ENCODE measurements around the gene DPP8.

DNA sequence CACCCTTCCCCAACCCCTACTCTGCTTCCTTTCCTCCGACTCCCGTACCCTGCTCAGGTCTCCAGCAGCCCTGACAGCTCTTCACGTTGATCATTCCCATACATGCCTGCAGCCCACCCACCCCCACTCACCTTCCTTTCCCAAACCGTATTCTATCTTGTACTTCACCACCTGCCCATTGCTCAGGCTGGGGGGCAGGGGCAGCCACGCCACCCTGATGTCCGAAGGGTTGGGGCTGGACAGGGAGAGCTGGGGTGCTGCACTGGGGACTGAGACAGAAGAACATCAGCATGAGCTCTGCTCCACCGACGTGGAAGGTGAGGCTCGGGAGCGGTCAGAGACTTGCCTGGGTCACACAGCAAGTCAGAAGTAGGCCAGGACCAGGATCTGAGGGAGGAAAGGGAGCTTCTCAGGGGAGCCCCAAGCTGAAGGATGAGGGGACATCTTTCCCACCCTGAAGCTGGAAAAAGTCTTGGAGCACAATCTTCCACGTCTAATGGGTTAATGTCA lies 123.2 kb downstream of the DPP8 start:
- TF ChIP-seq BHLHE40 (IDR thresholded peaks at IDR 0.05; ENCODE audit: borderline replicate concordance in 1 of 2, low read depth in 2 of 2, low read length in 1 of 2): no peak
- no peak for TF ChIP-seq HCFC1 (IDR thresholded peaks at IDR 0.05; ENCODE audit: low read length)
- TF ChIP-seq BACH1 (IDR thresholded peaks at IDR 0.05; ENCODE audit: borderline replicate concordance): no peak
- TF ChIP-seq ATF7 (IDR thresholded peaks at IDR 0.05; ENCODE audit: low read depth): no peak
- TF ChIP-seq, protein P1, sequence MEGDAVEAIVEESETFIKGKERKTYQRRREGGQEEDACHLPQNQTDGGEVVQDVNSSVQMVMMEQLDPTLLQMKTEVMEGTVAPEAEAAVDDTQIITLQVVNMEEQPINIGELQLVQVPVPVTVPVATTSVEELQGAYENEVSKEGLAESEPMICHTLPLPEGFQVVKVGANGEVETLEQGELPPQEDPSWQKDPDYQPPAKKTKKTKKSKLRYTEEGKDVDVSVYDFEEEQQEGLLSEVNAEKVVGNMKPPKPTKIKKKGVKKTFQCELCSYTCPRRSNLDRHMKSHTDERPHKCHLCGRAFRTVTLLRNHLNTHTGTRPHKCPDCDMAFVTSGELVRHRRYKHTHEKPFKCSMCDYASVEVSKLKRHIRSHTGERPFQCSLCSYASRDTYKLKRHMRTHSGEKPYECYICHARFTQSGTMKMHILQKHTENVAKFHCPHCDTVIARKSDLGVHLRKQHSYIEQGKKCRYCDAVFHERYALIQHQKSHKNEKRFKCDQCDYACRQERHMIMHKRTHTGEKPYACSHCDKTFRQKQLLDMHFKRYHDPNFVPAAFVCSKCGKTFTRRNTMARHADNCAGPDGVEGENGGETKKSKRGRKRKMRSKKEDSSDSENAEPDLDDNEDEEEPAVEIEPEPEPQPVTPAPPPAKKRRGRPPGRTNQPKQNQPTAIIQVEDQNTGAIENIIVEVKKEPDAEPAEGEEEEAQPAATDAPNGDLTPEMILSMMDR (IDR thresholded peaks at IDR 0.05 in 2 of 3, conservative IDR thresholded peaks at IDR 0.05 in 1 of 3; ENCODE audit: control insufficient read depth in 2 of 3, extremely low read depth in 1 of 3, insufficient read depth in 1 of 3, low read depth in 3 of 3, low read length in 3 of 3): no peak
- TF ChIP-seq NFYA (IDR thresholded peaks at IDR 0.05; ENCODE audit: borderline replicate concordance, low read depth, low read length): no peak
- TF ChIP-seq ZNF274 (IDR thresholded peaks at IDR 0.05; ENCODE audit: insufficient read depth, insufficient read length): no peak
- TF ChIP-seq EP300 (IDR thresholded peaks at IDR 0.05; ENCODE audit: borderline replicate concordance in 1 of 2, control insufficient read depth in 1 of 2, low read depth in 2 of 2, low read length in 2 of 2): no peak
- TF ChIP-seq POLR2A (IDR thresholded peaks at IDR 0.05; ENCODE audit: low read depth, low read length): no peak
- TF ChIP-seq JUND (IDR thresholded peaks at IDR 0.05; ENCODE audit: low read depth, low read length): no peak
- TF ChIP-seq EZH2 (IDR thresholded peaks at IDR 0.05; ENCODE audit: borderline replicate concordance, control insufficient read depth, low read depth, low read length): no peak
- TF ChIP-seq PML (IDR thresholded peaks at IDR 0.05; ENCODE audit: low read length): no peak
- no peak for TF ChIP-seq LARP7 (IDR thresholded peaks at IDR 0.05)
- no peak for TF ChIP-seq CHD2 (IDR thresholded peaks at IDR 0.05; ENCODE audit: borderline replicate concordance, low read depth, low read length)
